G401.6 (cell line): ENCODE data around the gene KRT15.

Source experiments
- FAIRE-seq: peaks from 2 replicates; lab custom pipeline; 2012; peaks lifted over from hg19 to GRCh38; lab: Jason Lieb, UNC

Gene KRT15

DNA sequence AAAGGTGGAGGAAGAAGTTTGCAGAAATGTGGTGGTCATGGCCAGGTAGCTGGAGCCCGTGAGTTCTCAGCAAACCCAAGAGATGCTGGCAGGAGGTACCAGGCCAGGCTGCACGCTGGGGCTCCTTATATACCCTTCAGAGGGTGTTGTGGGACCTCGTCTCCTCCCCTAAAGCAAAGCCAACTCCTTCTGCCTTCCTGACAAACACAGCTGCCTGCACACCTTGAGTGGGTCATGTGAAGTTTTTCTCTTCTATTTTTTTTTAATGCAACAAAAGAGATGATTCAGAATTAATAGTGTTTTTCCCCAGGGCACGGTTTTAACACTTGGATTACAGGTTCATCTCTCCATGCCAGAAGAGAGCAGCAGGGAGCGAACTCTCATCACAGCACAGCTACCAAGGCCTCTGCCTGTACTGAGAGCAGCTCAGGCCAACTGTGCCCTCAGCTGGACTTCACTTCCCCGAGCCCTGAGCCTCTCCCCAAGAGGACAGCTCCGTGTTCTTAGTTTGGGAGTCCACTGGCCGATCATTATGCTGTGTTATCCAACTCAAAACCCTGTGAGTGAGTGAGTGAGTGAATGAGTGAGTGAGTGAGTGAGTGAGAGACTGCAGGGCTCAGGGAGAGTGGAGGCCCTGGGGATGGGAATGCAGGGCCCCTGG is at the start of gene KRT15:
TSS of gene KRT15 (minus strand) at position 102 of the 661 bp plus-strand sequence. CDS start at position 39, 63 bp downstream.
- no peak for FAIRE-seq

DNA sequence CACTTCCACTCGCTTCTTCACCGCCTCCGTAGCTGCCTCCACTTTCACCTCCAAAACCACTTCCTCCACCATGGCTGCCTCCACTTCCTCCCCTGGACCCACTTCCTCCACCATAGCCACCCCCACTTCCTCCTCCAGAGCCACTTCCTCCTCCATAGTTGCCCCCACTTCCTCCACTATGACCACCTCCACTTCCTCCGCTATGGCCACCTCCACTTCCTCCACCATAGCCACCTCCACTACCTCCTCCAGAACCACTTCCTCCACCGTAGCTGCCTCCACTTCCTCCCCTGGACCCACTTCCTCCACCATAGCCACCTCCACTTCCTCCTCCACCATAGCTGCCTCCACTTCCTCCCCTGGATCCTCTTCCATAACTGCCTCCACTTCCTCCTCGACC is 48.6 kb upstream of the KRT15 start:
- FAIRE-seq = no peak

- FAIRE-seq = no peak
These were observed 46.6 kb upstream of the KRT15 start for GRCh38 chr17:41565338-41565737.

DNA sequence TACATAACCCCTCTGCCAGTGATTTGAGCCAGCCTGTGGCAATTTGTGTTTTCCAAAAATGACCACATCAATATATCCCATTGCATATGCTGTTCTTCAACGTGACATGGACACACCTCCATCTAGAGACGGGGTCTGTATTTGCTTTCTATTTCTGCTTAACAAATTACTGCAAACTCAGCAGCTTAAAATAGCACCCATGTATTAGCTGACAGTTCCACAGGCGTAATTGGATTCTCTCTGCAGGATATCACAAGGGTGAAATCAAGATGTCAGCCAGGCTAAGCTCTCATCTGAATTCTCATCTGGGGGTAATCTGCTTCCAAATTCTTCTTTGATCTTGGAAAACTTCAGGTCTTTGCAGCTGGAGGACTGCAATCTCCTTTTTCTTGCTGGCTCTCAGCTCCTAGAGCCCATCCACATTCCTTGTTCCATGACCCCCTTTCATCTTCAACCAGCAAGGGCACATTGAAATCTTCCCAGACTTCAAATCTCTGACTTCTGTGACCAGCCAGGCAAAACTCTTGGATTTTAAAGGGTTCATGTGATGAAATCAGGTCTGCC is 45.0 kb upstream of the KRT15 start:
- no peak for FAIRE-seq

GRCh38 chr17:41561554-41561953 is 42.9 kb upstream of the KRT15 start:
- no peak for FAIRE-seq

GRCh38 chr17:41559548-41559947 is 40.9 kb upstream of the KRT15 start:
- no peak for FAIRE-seq

- no peak for FAIRE-seq
These were observed 38.2 kb upstream of the KRT15 start for GRCh38 chr17:41556931-41557330.

GRCh38 chr17:41556306-41556705 is 37.6 kb upstream of the KRT15 start:
- no peak for FAIRE-seq

DNA sequence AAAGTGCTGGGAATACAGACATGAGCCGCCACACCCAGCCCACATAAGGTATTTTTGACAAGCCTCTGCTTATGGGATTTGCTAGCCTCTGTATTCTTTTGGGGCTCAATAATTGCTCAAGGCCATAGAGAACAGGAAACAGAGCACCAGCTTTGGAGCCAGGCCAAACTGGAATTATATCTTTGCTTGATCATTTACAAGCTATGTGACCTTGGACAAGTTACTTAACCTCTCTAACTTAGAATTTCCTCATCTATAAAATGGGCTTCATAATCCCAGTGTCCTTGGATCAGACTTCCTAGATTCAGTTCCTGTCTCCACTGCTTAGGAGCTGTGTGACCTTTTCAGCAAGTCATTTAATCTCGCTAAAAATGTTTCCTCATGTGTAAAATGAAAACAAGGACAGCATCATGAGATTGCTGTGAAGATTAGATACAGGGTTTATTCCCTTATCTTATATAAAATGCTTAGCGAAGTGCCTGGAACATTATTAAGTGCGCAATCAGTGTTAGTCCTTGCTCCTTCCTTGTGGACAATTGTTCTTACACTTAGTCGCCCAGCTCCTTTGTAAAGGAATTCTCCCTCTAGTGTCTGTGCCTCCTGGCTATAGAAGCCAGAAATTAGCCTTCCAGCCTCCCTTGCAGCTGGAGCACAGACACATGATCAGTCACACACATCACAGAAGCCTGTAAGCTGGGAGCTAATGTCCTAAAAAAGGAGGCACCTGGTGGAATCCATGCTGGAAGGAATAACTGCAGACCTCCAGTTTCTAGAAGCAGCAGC is 36.6 kb upstream of the KRT15 start:
- FAIRE-seq = no peak

DNA sequence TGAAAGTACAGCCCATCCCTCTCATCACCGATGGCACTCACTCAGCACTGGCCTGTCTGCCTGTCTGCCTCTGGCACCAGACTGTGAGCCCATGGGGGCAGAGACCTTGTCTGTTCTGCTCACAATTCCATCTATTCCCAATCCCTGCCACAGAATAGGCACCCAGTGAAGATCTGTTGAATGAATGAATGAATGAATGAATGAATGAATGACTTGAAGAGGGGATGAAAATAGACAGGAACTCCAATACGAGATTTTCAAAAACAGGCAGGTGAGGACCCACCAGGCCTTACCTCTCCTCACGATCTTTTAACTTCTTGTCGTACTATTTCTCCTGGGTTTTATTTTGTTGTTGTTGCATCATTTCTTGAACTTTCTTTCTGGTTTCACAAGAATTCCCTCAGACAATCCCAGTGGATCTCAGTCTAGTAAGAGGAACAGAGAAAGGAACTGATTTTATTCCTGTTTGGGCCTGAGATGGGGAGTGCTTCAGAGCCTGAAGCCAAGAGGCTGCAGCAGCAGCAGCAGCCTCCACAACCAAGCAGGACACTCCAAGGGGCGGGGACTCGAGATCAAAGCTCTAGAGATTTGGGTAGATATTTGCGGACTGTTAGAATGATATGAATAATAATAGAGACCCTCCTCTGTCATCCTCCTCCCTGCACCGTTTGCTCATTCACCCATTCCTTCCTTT is 35.4 kb upstream of the KRT15 start:
- FAIRE-seq = no peak

DNA sequence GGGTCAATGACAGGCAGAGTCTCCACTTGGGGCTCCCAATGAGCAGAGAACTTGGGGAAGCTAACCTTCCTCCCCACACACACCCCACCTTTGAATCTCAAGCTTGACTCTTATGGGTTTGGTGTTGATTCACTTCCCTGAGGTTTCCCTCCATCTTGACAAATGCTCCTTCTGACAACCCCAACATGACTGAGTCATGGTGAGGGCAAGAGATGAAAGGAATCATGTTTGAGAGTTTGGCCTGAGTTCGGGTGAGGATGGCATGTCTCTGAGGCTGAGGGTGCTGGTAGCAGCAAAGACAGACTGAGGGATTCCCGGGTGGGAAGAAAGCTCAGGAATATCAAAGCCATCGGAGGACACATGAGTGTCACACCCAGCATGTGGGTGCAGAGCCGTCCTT is 34.5 kb upstream of the KRT15 start:
- no peak for FAIRE-seq

DNA sequence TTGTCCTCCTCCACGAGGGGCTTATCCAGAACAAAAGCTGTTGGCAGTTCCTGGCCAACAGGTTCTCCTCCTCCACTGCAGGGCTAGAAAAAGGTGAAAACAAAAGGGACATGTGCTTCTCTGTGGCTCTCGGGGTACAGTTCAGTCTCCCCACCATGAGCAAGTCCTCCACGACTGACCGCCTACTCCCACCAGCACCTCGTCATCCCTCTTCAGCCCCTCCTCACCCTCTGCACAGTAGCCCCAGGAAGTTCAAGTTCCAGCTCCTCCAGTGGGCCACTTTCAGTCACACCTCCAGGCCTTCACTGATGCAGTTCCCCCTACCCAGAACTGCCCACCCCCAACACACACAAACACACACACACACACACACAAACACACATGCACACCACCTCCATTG is 33.8 kb upstream of the KRT15 start:
- FAIRE-seq = no peak

DNA sequence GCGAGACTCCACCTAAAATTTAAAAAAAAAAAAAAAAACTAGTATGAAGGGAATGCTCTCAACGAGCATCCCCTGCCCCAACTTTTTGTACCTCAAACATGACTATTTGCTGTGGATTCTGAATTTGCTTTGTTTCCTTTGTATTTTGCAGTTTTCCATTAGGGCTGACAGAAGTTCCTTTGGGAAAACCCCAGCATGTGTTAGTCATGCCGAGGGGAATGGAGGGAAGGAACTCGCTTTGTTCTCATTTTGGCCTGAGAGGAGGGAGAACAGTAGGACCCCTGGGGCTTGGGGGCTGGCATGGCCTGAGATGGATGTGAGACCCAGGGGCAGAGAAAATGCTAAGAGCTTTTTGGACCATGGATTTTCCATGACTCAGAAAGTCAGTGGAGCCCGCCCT is 32.7 kb upstream of the KRT15 start:
- no peak for FAIRE-seq

DNA sequence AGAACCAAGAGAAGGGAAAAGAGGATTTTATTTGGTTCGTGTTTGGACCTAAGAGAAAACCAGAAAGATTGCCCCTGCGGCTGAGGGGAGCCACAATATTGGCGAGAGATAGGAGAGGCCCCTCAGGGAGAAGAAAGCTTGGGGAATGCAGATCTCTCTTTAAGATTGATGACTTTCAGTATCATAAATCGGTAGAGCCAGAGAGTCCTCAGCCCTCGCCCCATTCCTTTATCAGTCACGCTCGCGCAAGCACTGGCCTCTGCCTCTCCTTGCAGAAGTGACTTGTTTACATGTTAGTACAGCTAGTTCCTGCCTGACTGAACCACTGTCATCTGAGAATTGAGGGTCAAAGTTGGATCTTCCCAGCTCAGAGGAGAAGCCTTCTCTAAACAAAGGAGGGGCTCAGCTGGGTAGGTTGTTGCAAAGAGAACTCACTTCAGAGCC is 30.9 kb upstream of the KRT15 start:
- FAIRE-seq = no peak

DNA sequence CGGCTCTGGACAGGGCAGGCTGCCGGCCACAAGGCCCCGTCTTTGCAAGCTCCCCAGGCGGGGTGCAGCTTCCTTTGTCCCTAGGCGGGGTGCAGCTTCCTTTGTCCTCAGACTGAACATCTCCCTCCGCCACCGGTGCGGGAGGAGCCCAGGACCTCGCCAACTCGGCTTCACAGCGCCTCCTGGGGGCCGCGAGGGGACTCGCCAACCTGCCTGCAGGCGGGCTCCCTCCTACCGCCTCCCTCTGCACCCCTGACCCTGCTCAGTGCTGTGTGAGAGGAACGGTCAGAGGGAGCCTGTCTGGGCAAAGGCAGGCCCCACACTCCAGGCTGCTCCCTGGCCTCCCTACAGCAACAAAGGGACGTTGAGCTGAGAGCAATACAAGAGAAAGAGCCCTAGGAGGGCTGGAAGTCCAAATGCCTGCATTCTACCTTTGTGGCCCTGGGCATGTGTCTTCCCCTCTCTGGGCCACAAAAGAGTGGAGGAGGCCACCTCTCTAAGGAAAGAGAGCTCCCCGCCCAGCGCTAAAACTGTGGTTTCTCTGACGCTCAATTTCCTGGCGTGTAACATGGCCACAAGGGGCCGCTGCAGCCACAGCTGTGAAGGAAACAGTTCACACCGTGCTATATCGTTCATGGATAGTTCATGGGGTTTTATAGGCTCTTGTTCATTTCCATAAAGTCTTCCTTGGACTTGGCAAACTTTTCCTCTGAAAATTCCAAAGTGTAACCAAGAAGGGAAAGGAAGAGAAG is 30.3 kb upstream of the KRT15 start:
- FAIRE-seq = peak; percentile 76

DNA sequence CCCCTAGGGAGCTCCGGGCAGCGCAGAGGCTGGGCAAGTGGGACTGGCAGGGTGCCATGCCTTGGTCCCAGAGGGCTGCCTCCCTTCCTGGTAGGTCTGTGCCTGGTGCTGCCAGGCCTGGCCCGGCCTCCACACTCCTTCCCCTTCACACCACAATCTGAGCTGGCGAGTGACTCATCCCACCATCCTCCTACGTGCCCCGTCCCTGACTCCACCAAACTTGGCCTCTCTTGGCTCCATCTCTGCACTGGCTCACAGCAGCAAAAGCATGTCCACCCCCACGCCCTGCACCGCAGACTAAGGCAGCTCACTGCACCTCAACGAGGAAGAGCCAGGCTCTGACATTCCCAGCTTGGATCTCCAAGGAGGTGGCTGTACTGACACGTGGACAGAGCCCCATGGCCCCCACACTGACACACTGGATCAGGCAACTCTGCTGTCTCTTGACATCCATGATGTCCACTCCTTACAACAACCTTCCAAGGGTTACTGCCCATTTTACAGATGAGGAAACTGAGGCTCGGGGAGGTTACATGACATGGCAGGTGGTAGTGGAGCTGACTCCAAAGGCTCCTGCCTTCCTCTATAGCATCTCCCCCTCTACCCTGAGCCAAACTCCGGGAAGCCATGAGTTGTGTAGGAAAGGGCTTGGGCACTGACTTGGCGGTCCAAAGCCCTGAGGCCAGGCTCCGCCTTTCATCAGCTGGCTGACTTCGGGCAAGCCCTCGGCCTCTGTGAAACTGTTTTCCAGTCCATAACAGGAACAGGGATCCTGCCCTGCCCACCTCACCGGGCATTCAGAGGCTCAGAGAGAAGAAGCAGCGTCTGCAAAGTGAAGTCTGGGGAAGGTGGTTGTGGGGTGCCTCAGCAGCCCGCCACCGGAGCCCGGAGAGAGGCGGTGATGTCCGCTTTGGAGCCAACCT is 29.5 kb upstream of the KRT15 start:
- no peak for FAIRE-seq

GRCh38 chr17:41547378-41547841 is 28.7 kb upstream of the KRT15 start:
- FAIRE-seq = no peak

DNA sequence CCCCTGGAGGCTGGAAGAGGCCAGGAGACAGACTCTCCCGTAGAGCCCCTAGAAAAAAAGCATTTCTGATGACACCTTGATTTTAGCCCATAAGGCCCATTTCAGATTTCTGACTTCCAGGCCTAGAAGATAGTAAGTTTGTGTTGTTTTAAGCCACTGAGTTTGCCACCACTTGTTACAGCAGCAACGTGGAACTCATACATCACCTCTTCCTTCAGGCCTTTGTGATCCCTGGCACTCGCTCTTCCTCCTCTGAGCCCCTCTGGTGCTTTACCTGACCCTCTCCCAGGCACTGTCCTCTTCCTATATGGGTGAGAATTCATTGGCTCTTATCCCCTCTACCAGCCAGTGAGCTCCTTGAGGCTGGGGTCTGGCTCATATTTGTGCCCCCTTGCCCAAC is 28.1 kb upstream of the KRT15 start:
- no peak for FAIRE-seq

GRCh38 chr17:41545829-41546410 is 27.2 kb upstream of the KRT15 start:
- FAIRE-seq = no peak

DNA sequence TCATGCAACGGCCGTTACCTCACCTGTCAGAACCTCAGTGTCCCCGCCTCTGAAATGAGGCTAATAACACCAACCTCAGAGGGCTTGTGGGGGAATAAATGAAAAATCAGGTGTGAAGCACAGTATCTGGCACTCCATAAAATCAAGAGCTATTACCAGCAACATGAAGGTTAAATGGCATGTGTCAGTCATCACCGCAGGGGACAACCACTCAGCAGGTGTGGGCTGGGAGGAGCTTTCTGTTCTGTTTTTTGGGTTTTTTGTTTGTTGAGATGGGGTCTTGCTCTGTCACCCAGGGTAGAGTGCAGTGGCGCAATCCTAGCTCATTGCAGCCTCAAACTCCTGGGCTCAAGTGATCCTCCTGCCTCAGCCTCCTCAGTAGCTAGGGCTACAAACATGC is 26.2 kb upstream of the KRT15 start:
- no peak for FAIRE-seq

GRCh38 chr17:41544491-41544892 is 25.8 kb upstream of the KRT15 start:
- no peak for FAIRE-seq
